Smooth muscle cell of trachea (primary cell): ENCODE data around the gene ZDHHC11. TPM values are rescaled to one million over a fixed set of nuclear protein-coding genes. Genes with fewer than 3 reads are reported as not detected.

ENCODE experiments used
- total RNA-seq: library from RNA; depleted of rRNA; stranded (reverse); fragments of >200 nt; gene quantifications from 2 replicates; pipeline ENCODE4 v1.2.1, GENCODE V29; 2014

The ZDHHC11 gene
- 0.87 and 2.8 TPM in 2 replicates for total RNA-seq

GRCh38 chr5:850511-851006, at the start of gene ZDHHC11:
Gene ZDHHC11 (minus strand): TSS chr5:850986. CDS start chr5:850602, 384 bp downstream.

GRCh38 chr5:892394-893136, 41.8 kb upstream of the ZDHHC11 start, which contains the start of the genes BRD9 and TRIP13:
Gene BRD9 (minus strand): TSS chr5:892801. CDS start chr5:892657, 144 bp downstream.
Gene TRIP13 (plus strand): TSS chr5:892884. CDS start chr5:892999, 115 bp downstream.

GRCh38 chr5:784428-785177, 66.2 kb downstream of the ZDHHC11 start, which contains the start of gene ZDHHC11B:
Gene ZDHHC11B (minus strand): TSS chr5:784729. CDS start chr5:766919, 17,810 bp downstream.

Other genes starting within 250 kb of the ZDHHC11 start
- 3.6 and 4.5 TPM in 2 replicates for gene CEP72, start 238.6 kb downstream of the ZDHHC11 start, total RNA-seq
- gene TPPP, start 157.6 kb downstream of the ZDHHC11 start, total RNA-seq = 0.15 and 0.66 TPM in 2 replicates
- 0.29 TPM in 1 of 2 replicates, not detected in the other for gene ZDHHC11B, start 66.3 kb downstream of the ZDHHC11 start, total RNA-seq
- 42.3 and 50.3 TPM in 2 replicates for gene BRD9, start 41.8 kb upstream of the ZDHHC11 start, total RNA-seq
- 5.6 and 32.1 TPM in 2 replicates for gene TRIP13, start 41.9 kb upstream of the ZDHHC11 start, total RNA-seq
- gene NKD2, start 157.8 kb upstream of the ZDHHC11 start, total RNA-seq = 4.6 and 7.1 TPM in 2 replicates